Measurements from ENCODE around the gene MYO1B.

GRCh38 chr2:191436368-191437055 lies 191.3 kb downstream of the MYO1B start:
- TF ChIP-seq CTCF (IDR thresholded peaks at IDR 0.05; ENCODE audit: low read depth, low read length) (no peak), EZH2phosphoT487 (IDR thresholded peaks at IDR 0.05; ENCODE audit: low read depth) (no peak)

All from OCI-LY3 (cell line).